ENCODE data around the gene TMEM213.

- TF ChIP-seq, protein P1, sequence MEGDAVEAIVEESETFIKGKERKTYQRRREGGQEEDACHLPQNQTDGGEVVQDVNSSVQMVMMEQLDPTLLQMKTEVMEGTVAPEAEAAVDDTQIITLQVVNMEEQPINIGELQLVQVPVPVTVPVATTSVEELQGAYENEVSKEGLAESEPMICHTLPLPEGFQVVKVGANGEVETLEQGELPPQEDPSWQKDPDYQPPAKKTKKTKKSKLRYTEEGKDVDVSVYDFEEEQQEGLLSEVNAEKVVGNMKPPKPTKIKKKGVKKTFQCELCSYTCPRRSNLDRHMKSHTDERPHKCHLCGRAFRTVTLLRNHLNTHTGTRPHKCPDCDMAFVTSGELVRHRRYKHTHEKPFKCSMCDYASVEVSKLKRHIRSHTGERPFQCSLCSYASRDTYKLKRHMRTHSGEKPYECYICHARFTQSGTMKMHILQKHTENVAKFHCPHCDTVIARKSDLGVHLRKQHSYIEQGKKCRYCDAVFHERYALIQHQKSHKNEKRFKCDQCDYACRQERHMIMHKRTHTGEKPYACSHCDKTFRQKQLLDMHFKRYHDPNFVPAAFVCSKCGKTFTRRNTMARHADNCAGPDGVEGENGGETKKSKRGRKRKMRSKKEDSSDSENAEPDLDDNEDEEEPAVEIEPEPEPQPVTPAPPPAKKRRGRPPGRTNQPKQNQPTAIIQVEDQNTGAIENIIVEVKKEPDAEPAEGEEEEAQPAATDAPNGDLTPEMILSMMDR (IDR thresholded peaks at IDR 0.05): peak; percentile 58 to 74 (median 72)
- TF ChIP-seq POLR2A (IDR thresholded peaks at IDR 0.05): no peak
Measured at GRCh38 chr7:138886501-138886917, 88.7 kb downstream of the TMEM213 start.

Data from upper lobe of left lung (tissue), 4 donors.